Stimulated activated naive CD4-positive, alpha-beta T cell treated with Interleukin-2 at 50 U/mL for 16 hours (primary cell): ENCODE measurements around the gene SIK2.

Experiments used
- DNase-seq: peaks from one replicate; lab custom pipeline; 2025; lab: John Stamatoyannopoulos, UW

Gene SIK2

GRCh38 chr11:111729831-111730311, 127.6 kb downstream of the SIK2 start:
- no peak for DNase-seq

DNA sequence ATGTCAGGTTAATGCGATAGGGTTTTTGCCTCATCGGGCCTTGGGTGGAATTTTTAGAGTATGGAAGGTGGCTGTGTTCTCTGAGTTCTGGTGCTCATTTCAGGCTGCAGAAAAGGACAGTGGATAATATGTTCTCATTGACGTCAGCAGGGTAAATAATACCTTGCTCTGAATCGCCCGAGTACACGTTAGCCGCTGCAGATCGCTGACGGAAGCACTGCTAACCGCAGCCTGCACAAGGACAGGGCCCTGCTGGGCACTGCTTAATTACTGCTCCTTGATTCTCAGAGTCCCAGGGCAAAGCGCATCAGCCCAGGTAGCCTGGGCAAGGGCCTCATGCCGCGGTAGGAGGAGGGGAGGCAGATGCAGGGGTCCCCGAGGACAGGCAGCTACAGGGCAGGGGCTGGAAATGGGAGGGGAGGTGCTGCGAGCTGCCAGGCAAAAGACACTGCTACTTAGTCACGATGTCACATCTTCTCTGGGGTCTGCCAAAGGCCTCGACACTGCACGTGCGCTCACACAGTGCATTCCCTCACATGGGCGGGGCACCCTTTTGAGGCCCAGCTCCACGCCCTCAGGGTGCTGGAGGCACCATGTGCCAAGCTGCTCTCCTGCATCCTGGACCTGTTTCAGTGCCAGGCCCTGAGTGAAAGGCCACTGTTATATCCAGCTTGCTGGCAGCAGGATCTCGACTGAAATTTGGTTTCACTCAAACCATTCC, 128.8 kb downstream of the SIK2 start:
- DNase-seq = no peak

DNA sequence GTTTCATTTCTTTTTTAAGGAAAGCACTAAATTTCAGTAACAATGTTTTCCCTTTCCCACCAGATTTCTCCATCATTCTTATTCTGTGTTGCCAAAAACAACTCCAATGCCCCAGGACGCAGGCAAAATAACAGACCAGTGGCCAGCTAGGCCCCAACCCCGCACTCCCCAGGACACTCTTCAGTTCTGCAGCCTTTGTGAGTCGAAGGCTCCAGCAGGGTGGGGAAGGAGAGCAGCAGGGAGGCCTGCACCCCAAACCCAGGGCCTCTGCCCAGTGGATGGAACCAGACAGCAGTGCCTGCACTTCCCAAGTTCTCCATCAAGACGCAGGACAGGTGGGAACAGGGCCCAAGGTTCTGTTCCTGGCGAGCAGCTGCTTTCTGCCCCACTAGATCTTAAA, 129.6 kb downstream of the SIK2 start:
- DNase-seq = no peak

- DNase-seq = no peak
These were observed 130.8 kb downstream of the SIK2 start for GRCh38 chr11:111733016-111733415.

- DNase-seq = no peak
These were observed 131.4 kb downstream of the SIK2 start for GRCh38 chr11:111733611-111734088.

DNA sequence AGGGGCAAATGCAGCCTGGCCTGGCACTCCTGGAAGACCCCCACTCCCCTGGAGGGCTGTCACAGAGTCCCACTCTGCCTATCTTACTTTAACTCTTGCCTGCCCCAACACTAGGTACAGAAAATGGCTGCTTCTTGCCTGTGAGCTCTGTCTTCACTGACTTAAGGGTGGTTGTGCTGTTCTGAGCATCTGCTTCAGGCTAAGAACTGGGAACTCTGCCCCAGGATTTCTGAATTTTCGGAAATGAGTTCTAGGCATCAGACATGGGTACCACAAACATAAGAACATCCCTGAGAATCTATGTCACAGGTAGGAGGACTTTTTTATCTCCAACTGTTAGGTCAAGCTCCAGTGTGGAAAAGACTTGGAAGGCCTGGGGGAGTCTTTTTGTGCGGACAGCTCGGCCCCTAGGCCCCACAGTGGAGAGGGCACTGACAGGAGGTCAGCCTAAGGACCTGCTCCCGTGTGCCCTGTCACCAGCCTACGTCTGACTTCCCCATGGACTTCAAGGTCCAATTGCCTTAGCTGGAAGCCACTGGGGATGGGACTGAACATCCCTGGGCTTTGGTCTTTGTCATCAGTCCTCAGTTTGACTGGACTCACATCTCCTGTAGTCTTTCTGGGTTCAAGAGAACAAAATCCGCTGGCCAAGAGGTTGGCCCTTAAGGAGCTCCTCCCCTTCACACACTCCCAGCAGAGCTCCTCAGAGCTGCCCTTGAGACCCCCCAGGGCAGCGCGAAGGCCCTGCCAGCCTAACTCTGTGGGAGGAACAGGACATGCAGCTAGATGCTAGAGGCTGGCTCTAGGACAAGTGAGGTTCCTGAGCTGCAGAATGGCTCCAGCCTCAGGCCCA, 132.1 kb downstream of the SIK2 start:
- no peak for DNase-seq

DNA sequence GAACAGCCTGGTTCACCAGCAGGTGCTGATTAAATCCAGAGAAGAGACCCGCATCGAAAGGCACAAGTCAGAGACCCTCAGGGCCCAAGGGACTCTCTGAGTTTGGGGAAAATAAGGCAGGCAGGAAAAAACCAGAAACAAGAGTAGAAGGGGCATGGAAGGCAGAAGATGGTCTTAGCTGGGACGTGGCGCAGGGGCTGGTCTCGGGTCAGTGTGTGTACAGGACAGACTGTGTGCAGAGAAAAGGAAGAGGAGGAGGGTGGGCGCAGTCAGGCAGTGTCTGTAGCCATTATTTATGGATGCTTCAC, 132.7 kb downstream of the SIK2 start:
- no peak for DNase-seq

- no peak for DNase-seq
These were observed 133.2 kb downstream of the SIK2 start for GRCh38 chr11:111735262-111736116.

DNA sequence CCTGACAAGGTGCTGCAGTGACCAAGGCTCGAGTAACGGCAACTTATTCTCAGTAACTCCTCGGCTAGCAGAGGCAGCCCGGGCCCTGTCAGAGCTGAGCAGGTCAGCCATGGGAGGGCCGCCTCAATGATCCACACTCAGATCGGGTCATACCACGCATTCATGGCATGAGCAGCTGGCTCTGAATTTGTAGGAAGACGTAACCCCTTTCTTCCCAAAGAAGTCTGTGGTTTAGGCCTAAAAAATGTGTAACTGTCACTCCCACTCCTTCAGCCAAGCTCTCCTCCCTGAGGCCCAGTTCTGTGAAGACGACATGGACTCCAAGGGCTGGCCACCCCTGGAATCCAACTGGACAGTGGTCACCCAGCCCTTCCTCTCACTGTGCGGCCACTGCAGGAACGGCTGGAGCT, 133.9 kb downstream of the SIK2 start:
- no peak for DNase-seq

DNA sequence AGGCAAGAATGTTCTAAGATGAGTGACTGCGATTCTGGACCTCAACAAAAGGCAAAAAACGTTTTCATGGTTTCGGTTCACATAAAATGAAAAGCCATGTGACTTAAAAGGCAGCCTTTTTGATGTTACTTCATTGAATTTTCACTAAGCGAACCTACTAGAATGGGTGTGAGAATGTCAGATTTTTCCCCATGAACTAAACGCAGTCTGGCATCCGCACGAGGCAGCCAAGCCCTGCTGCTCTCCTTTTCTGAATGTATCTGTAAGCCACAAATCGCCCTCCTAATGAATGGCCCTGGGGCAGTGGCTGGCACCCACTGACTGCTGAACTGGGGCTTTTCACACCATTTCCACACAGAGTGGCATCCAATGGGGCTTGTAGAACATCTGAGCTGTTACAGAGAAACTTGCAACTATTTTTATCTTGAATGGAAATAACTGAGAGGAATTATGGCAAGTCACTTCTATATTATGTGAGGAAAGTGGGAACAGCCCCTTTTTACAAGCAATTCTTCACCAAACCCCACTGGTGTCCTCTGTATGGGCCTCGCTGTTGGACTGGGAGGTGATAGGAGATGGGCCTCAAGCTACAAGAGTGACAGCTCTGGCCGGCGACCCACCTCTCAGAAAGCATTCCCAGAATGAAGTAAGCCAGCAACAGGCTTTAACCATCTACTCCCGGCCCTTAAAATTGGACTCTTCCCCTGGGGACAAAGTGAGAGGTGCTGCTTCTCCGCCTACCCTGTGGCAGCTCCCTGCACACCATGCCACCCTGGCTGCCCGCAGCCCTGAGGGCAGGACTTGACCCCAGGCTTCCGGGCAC, 134.6 kb downstream of the SIK2 start:
- no peak for DNase-seq

DNA sequence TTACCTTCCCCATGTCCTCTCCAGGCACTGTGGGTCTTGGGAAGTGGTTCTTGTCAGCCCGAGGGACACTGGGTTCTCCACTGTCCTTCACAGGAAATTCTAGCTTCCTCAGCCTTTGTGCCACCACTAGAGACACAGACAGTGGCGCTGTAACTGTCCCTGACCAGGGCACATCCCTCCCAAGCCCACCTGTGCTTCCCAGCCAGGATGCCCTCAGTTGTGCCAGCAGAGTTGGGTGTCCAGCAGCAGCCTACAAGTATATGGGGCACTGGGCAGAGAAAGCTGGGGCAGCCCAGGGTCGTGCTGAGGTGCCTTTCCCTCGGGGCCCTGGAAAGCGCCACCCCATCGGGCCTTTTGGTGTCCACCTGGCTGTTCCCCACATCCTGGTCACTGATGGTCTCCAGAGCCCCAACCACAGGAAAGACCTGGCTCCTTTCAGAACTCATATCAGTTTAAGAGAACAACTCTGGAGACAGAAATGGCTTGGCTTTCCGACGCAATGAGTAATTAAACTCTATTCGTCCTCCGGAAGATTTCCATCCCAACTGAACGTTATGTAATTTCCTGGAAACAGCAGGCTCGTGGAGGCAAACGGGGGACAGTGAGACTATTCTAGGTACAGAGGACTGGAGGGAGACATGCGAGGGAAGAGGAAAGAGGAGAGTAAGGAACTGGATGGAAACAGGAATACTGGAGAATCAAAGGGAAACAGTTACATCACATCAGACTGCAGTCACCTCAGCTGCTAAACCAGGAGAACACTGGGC, 135.4 kb downstream of the SIK2 start:
- DNase-seq = no peak

DNA sequence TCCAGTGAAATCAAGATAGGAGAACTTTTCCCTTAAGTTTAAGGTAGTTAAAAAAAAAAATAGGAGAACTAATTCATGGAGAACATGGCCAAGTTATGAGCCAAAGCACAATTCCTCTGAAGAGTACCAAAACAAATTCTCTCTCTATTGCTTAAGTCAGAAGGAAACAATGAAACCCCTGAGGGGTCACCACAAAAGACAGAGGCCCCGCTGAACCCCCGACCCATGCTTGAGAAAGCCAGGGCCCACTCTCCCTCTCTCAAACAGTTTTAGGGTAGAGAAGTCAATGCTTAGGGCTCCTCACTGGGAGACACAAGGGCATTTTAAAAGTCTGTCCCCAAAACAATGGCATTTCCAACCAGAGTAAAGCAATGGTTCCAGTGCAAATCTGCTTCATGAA, 137.1 kb downstream of the SIK2 start:
- no peak for DNase-seq

GRCh38 chr11:111741751-111742150, 139.5 kb downstream of the SIK2 start:
- no peak for DNase-seq

DNA sequence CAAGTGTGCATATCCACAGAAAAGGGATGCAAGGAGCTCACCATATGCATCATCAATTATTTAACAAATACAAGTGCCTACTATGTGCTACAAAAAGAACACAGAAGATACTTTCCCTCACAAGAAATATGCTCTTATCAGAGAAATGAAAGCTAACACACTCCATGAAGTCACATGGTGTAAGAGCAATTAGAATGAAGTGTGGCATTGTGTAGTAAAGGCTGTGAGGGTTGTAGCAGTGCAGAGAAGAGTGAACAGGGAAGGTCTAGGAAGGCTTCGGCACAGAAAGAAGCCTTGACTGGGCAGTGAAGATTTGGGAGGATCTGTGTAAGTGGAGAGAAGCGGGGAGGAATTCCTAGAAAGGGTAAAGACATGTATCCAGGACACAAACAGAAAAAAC, 141.5 kb downstream of the SIK2 start:
- no peak for DNase-seq

DNA sequence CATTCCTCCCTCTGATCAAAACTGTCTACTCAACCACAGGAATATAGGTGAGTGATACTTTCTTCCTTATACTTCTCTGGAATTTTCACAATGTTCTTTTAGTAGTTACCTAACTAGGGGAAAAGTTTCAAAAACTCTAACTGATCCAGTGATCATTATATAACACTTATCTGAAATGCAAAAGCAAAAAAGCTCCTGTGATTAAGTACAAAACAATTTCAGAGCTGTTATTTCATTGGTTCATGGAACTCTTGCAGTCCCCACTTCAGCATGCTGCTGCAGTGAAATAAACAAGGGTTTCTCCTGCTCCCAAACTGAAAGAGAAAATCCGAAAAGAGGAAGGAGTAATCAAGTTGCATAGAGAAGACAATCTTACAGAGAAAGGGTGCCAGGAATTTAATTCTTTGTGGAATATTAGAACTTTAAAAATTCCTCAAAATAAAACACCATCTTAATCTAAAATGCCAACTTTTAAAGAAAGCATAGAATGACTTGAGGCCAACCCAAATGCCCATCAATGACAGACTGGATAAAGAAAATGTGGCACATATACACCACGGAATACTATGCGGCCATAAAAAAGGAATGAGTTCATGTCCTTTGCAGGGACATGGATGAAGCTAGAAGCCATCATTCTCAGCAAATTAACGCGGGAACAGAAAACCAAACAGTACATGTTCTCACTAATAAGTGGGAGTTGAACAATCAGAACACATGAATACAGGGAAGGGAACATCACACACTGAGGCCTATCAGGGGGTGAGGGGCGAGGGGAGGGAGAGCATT, 143.7 kb downstream of the SIK2 start:
- no peak for DNase-seq

DNA sequence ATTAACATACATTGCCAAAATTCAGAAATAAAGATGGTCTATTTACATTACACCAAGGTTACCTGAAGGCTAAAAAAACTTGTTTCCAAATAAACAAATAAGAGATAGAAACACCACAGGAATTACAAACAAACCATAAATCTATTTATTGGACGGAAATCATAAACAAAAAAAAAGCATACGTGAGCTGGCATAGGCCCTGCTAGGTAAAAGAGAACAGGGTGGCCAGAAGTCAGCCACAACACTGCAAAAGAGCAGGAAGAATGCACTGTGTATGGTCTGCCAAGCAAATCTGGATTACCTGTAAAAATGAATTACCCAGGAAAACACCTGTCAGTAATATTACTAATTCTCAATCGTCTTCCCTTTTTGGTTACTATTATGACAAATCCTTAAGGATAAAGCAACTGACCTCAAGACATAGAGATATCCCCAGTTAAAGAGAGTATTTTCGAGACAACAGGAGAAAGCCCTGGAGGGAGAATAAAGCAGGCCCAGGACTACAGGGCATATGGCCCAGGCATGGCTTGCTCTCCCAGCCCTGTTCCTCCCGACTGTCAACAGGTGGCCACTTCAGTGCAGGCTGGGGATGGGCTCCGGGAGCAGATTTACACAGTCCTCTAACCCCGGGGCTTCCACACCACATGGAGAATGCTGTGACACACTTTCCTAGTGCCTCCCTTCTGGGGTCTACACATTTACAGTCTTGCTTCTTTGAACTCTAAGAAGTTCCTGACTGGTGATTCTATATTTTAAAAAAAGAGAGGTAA, 146.0 kb downstream of the SIK2 start:
- DNase-seq = no peak

GRCh38 chr11:111749646-111750045, 147.4 kb downstream of the SIK2 start:
- no peak for DNase-seq

DNA sequence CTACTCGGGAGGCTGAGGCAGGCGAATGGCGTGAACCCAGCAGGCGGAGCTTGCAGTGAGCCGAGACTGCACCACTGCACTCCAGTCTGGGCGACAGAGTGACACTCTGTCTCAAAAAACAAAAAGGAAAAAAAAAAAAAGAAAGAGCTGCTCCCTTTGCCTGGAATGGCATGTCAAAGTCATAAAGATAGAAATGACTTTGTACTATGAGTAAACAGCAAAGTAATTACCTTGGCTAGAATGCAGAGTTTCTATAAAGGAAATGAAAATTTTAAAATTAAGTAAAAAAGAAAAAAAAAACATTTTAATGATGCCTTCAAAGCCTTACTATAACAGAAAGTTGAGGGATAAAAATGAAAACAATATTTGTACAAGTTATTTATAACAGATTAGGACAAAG, 153.8 kb downstream of the SIK2 start:
- DNase-seq = no peak

DNA sequence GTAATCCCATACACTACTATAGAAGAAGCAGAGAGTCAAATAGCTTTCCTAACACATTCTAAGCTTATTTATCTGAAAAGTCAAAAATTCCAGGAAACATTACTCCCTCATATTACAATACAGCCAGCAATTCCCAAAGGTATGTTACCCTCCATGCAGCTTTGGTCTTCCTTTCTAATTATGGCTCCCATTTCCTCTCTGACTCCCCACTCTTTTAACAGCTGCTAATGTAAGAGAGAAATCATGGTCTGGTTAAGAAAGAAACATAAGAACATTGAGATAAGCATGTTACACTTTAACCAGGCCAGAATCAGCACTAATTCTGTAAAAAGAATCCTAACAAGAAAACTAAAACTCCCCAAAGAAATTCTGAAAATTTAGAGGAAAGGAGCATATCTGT, 157.1 kb downstream of the SIK2 start:
- DNase-seq = no peak
